CD4-positive, CD25-positive, alpha-beta regulatory T cell (primary cell): ENCODE data around the gene DIP2C. TPM values are rescaled to one million over a fixed set of nuclear protein-coding genes. Genes with fewer than 3 reads are reported as not detected.
"Not testable (repeated sequence)": the region's sequence is repeated elsewhere in the genome, so short reads cannot be mapped to it uniquely, and the experiment has no call there.

Experiments used
- ATAC-seq, 2 donors: fragments of 150-1000 bp; cut with Tn5 transposase; one replicate each; pipeline ENCODE4 v1.10.0; 2021; ENCODE audit warnings: low read depth in 2 of 2, moderate number of reproducible peaks in 2 of 2, moderate library complexity in 1 of 2
- DNase-seq, 3 donors: peaks; one replicate each; pipeline versions ENCODE4 v3.0.0 to v3.0.0-alpha.2; 2012 to 2022; ENCODE audit warnings: mixed read lengths in 1 of 3
- H3K27ac ChIP-seq: one replicate; pipeline ENCODE4 v1.7.0; 2013; ENCODE audit warnings: mild to moderate bottlenecking, low read length; ENCODE audit not compliant: insufficient read depth, poor library complexity, severe bottlenecking
- H3K27me3 ChIP-seq: one replicate; pipeline ENCODE4 v1.7.0; 2013; ENCODE audit warnings: low read length; ENCODE audit not compliant: control insufficient read depth, insufficient read depth
- H3K36me3 ChIP-seq: one replicate; pipeline ENCODE4 v1.7.0; 2013; ENCODE audit warnings: mild to moderate bottlenecking, low read length, moderate library complexity; ENCODE audit not compliant: control insufficient read depth, insufficient read depth
- H3K4me1 ChIP-seq: 2 replicates; pipeline ENCODE4 v1.7.0; 2013; ENCODE audit warnings: mild to moderate bottlenecking, low read length; ENCODE audit not compliant: insufficient read depth, control insufficient read depth, poor library complexity, severe bottlenecking
- H3K4me3 ChIP-seq: one replicate; pipeline ENCODE4 v1.7.0; 2013; ENCODE audit warnings: low read depth, mild to moderate bottlenecking, low read length, moderate library complexity
- H3K9me3 ChIP-seq, 2 experiments: 1 replicate in 1 of 2; 2 replicates in 1 of 2; pipeline ENCODE4 v1.7.0; 2013; ENCODE audit warnings: low read length in 2 of 2, mild to moderate bottlenecking in 1 of 2, moderate library complexity in 1 of 2; ENCODE audit not compliant: control insufficient read depth in 2 of 2
- H3K27ac Mint-ChIP-seq, 3 donors: one replicate each; pipeline ENCODE4 v1.8.0; 2020 to 2022; ENCODE audit warnings: mild to moderate bottlenecking in 3 of 3, mixed read lengths in 3 of 3, moderate library complexity in 2 of 3
- H3K27me3 Mint-ChIP-seq: one replicate; pipeline ENCODE4 v1.8.0; 2022; ENCODE audit warnings: mild to moderate bottlenecking, mixed read lengths
- H3K36me3 Mint-ChIP-seq: one replicate; pipeline ENCODE4 v1.8.0; 2020; ENCODE audit warnings: mixed read lengths
- H3K4me1 Mint-ChIP-seq, 4 donors: one replicate each; pipeline ENCODE4 v1.8.0; 2020 to 2022; ENCODE audit warnings: mixed read lengths in 4 of 4, mild to moderate bottlenecking in 1 of 4
- H3K4me3 Mint-ChIP-seq, 4 donors: one replicate each; pipeline ENCODE4 v1.8.0; 2020 to 2022; ENCODE audit warnings: mild to moderate bottlenecking in 4 of 4, mixed read lengths in 4 of 4, moderate library complexity in 3 of 4
- H3K9me3 Mint-ChIP-seq, 7 donors: one replicate each; pipeline ENCODE4 v1.8.0; 2020 to 2022; ENCODE audit warnings: mixed read lengths in 7 of 7, mild to moderate bottlenecking in 3 of 7, moderate library complexity in 2 of 7
- polyA plus RNA-seq, 4 donors: library from polyadenylated mRNA; unstranded; fragments of 300-500 nt; fragmentation: Illumina TruSeq; gene quantifications; one replicate each; pipeline ENCODE4 v1.2.3, GENCODE V29; 2021
- total RNA-seq: library from RNA; stranded (reverse); gene quantifications from one replicate; pipeline ENCODE4 v1.2.3, GENCODE V29; 2022

Gene DIP2C
- total and polyA plus RNA-seq, 5 donors from 2014 or later: 0.47 to 4.1 (median 0.54) TPM

DNA sequence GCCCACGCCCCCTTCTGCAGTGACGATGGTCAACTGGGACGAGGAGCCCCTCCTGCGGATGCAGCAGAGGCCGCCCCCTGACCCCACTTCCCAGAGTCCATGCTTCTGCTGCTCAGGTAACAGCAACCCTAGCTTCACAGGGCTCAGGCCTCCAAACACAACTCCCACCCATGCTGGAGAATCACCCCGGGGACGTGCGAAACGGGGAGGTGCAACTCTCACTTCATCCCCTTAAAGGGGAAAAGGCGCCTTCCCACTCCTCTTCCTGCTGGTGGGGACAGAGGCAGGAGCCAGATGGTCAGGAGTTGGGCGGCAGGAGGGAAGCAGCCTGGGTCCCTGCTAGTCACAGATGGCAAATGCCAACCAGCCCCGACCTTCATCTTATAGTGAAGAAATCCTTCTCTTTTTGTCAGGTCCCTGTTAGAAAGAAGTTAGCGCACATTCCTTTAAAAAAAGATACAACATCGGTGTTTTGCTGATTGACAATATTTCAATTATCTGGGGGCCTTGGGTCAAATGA lies 155.4 kb downstream of the DIP2C start:
- H3K4me1 Mint-ChIP-seq: no peaks in the 10 kb centered on the region
- peaks cover 6% of the 10 kb centered on the region for H3K27me3 Mint-ChIP-seq
- H3K4me1 ChIP-seq: no peaks in the 10 kb centered on the region
- H3K4me3 ChIP-seq: no peak overlapping the region
- ATAC-seq (no peak), DNase-seq (no peak)
- H3K9me3 ChIP-seq: no peaks in the 10 kb centered on the region
- peak overlapping the region in 1 of 3 donors; percentile 52 for H3K27ac Mint-ChIP-seq
- H3K36me3 ChIP-seq: no peaks in the 10 kb centered on the region
- no peak overlapping the region for H3K4me3 Mint-ChIP-seq
- H3K27me3 ChIP-seq: no peaks in the 10 kb centered on the region
- H3K9me3 Mint-ChIP-seq: no peaks in the 10 kb centered on the region
- no peak overlapping the region for H3K27ac ChIP-seq
- no peaks in the 10 kb centered on the region for H3K36me3 Mint-ChIP-seq

DNA sequence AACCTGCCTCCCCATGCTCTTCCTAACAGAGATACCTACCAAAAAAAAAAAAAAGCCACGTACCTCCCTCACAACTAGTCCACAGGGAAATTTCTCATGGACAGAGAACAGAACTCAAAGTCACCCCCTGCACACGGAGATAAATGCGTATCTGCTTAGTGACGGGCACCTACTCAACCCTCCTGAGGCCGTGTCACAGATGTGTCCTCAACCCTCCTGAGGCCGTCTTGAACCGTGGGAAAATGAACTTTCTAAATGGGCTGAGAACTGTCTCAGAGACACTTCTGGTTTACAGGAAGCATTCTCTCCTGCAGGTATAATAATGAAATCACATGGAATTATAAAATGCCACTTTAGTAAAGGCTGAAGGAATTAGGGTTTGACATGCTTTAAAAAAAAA lies 155.9 kb downstream of the DIP2C start:
- no peak overlapping the region for H3K4me3 Mint-ChIP-seq
- H3K4me1 Mint-ChIP-seq: no peaks in the 10 kb centered on the region
- H3K36me3 Mint-ChIP-seq: no peaks in the 10 kb centered on the region
- no peaks in the 10 kb centered on the region for H3K4me1 ChIP-seq
- H3K9me3 Mint-ChIP-seq: no peaks in the 10 kb centered on the region
- no peak for ATAC-seq
- DNase-seq: no peak
- no peak overlapping the region for H3K27ac Mint-ChIP-seq
- no peak overlapping the region for H3K27ac ChIP-seq
- H3K27me3 Mint-ChIP-seq: peaks cover 3% of the 10 kb centered on the region
- no peak overlapping the region for H3K4me3 ChIP-seq
- H3K9me3 ChIP-seq: no peaks in the 10 kb centered on the region
- H3K27me3 ChIP-seq: no peaks in the 10 kb centered on the region
- H3K36me3 ChIP-seq: no peaks in the 10 kb centered on the region

DNA sequence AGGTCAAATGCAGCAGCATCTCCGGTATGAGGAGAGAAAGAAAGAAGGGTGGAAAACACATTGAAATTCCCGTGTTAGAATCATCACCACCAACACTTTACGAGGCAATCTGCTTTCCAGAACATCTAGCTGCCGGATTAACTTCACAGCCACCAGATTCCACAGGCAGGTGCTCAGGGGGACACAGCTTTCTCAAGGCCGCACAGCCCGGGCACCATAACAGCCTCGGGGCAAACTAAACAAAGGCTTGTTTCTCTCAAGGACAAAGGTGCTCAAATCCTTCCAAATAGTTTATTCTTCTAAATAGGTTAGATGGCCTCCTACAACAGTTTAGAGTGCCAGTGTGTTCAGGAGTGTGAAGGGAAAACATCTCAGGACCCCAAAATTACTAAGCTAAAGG lies 156.3 kb downstream of the DIP2C start:
- Mint-ChIP-seq H3K27me3 (no peaks in the 10 kb centered on the region), H3K27ac (no peak overlapping the region), H3K4me1 (no peaks in the 10 kb centered on the region), H3K4me3 (no peak overlapping the region), H3K9me3 (no peaks in the 10 kb centered on the region), H3K36me3 (no peaks in the 10 kb centered on the region)
- no peak for ATAC-seq
- no peak overlapping the region for H3K27ac ChIP-seq
- no peak overlapping the region for H3K4me3 ChIP-seq
- no peaks in the 10 kb centered on the region for H3K36me3 ChIP-seq
- no peaks in the 10 kb centered on the region for H3K4me1 ChIP-seq
- no peak for DNase-seq
- H3K9me3 ChIP-seq: no peaks in the 10 kb centered on the region
- H3K27me3 ChIP-seq: no peaks in the 10 kb centered on the region

DNA sequence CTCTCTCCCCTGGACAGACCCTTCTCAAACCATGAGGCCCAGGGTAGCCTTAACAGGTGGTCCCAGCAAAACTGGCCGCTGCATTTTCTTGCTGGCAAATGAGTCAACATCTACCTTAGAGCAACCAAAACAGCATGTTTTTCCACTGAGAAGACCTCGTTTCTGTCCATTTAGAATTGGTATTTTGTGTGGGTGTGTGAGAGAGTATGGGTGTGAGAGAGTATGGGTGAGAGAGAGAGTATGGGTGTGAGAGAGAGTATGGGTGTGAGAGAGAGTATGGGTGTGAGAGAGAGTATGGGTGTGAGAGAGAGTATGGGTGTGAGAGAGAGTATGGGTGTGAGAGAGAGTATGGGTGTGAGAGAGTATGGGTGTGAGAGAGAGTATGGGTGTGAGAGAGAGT lies 157.1 kb downstream of the DIP2C start:
- not testable (repeated sequence) for H3K9me3 ChIP-seq, DNase-seq, H3K27ac Mint-ChIP-seq, H3K36me3 Mint-ChIP-seq, H3K27ac ChIP-seq, H3K27me3 ChIP-seq, H3K4me3 Mint-ChIP-seq, H3K4me3 ChIP-seq, H3K4me1 ChIP-seq, H3K9me3 Mint-ChIP-seq, H3K36me3 ChIP-seq, H3K27me3 Mint-ChIP-seq, ATAC-seq, H3K4me1 Mint-ChIP-seq

DNA sequence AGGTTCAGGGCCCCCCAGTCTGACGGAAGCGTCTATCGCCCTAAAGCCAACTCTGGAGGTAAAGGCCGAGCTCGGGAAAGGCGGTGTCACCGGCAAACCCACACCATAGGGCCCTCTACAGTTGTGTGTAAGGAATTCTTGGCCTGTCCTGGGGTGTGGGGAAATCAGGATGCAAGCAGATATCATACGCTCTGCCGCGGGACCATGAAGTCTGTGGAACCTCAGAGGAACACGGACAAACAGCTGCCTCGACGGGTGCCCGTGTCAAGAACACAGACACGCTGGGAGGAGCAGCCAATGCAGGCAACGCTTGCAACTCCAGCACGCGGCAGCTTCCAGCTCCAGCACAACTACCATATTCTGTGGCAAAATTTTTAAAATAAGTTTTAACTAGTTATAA lies 157.9 kb downstream of the DIP2C start:
- no peaks in the 10 kb centered on the region for H3K36me3 Mint-ChIP-seq
- no peak for DNase-seq
- H3K9me3 Mint-ChIP-seq: no peaks in the 10 kb centered on the region
- no peaks in the 10 kb centered on the region for H3K4me1 Mint-ChIP-seq
- no peak overlapping the region for H3K27ac ChIP-seq
- no peaks in the 10 kb centered on the region for H3K36me3 ChIP-seq
- H3K9me3 ChIP-seq: no peaks in the 10 kb centered on the region
- H3K4me3 Mint-ChIP-seq: no peak overlapping the region
- H3K4me3 ChIP-seq: no peak overlapping the region
- H3K4me1 ChIP-seq: no peaks in the 10 kb centered on the region
- no peaks in the 10 kb centered on the region for H3K27me3 ChIP-seq
- H3K27ac Mint-ChIP-seq: no peak overlapping the region
- no peak for ATAC-seq
- H3K27me3 Mint-ChIP-seq: no peaks in the 10 kb centered on the region

DNA sequence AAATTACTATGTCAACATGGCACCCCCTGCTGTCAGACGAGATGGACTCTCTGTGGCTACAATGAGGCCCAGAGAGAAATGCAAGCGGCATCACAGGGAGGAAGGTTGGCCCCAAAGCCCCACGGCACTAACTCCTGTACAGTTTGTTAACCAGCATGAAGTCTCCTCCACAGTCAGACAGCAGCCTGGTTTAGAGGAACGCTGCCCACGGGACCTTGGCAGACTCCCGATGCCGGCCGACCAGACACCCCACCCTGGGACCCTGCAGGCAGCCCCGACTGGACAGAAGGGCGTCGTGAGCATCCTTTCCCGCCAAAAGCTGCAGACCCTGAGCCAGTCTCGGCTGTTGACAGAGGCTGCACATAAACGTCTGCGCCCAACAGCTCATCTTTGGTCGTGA lies 158.8 kb downstream of the DIP2C start:
- DNase-seq (no peak), ATAC-seq (no peak)
- Mint-ChIP-seq H3K27ac (no peak overlapping the region), H3K27me3 (no peaks in the 10 kb centered on the region), H3K4me3 (no peak overlapping the region), H3K4me1 (no peaks in the 10 kb centered on the region), H3K36me3 (no peaks in the 10 kb centered on the region), H3K9me3 (no peaks in the 10 kb centered on the region)
- Histone ChIP-seq H3K9me3 (no peaks in the 10 kb centered on the region), H3K4me1 (no peaks in the 10 kb centered on the region), H3K4me3 (no peak overlapping the region), H3K27me3 (no peaks in the 10 kb centered on the region), H3K27ac (no peak overlapping the region), H3K36me3 (no peaks in the 10 kb centered on the region)

DNA sequence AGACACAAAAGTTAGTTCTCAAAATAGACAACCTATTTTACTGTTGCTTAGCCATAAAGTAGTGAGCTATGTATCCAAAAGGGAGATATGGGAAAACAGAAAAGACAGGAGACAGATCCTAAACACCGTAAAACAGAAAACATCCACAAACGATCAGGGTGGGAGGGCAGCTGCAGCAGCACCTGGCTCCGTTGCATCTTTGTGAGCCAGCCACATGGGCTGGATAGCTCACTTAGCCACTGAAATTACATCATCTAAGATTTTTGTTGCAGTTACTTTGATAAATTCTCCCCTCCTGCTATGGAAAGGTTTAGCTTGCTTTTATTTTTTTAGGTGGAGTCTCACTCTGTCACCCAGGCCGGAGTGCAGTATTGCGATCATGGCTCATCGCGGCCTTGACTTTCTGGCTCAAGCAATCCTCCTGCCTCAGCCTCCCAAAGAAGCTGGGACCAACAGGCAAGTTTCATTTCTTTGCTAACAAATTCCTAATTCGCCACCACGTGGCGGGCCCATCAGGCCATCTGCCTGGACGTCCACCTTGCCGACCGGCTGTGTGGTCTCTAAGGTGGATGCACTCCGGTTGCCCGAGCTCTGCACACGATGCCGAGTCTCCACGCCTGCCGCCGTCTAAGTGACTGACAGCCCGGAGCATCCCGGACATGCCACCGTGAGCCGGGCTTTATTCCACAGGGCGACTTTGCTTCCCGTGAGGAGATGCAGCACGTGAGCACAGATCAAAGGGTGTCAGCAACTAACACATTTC lies 159.8 kb downstream of the DIP2C start:
- H3K4me1 Mint-ChIP-seq: no peaks in the 10 kb centered on the region
- H3K27ac ChIP-seq: no peak overlapping the region
- no peak for ATAC-seq
- no peaks in the 10 kb centered on the region for H3K9me3 Mint-ChIP-seq
- no peak overlapping the region for H3K4me3 Mint-ChIP-seq
- no peaks in the 10 kb centered on the region for H3K4me1 ChIP-seq
- H3K36me3 ChIP-seq: no peaks in the 10 kb centered on the region
- peaks cover 1% of the 10 kb centered on the region for H3K27me3 Mint-ChIP-seq
- H3K36me3 Mint-ChIP-seq: no peaks in the 10 kb centered on the region
- no peak overlapping the region for H3K4me3 ChIP-seq
- no peaks in the 10 kb centered on the region for H3K9me3 ChIP-seq
- no peak overlapping the region for H3K27ac Mint-ChIP-seq
- DNase-seq: no peak
- no peaks in the 10 kb centered on the region for H3K27me3 ChIP-seq
